Ascending aorta (tissue), 2 donors: Measurements from ENCODE around the gene NAB1. TPM values are rescaled to one million over a fixed set of nuclear protein-coding genes. Genes with fewer than 3 reads are reported as not detected.
A peak's percentile ranks its signal among the peaks of the same experiment; 100 is the strongest.

Source experiments
- DNase-seq, 2 donors: peaks; one replicate each; pipeline ENCODE4 v3.0.0-alpha.2; 2019; ENCODE audit warnings: low spot score in 2 of 2
- H3K27ac ChIP-seq, 2 donors: fragments of 200-600 bp; sonication (generic); one replicate each; pipeline ENCODE4 v1.5.1; 2016 to 2017; ENCODE audit warnings: mild to moderate bottlenecking in 1 of 2
- H3K27me3 ChIP-seq: fragments of 200-600 bp; sonication (generic); one replicate; pipeline ENCODE4 v1.5.1; 2017
- H3K36me3 ChIP-seq, 2 donors: fragments of 200-600 bp; sonication (generic); one replicate each; pipeline ENCODE4 v1.5.1; 2016
- H3K4me1 ChIP-seq, 2 donors: fragments of 200-600 bp; sonication (generic); one replicate each; pipeline ENCODE4 v1.5.1; 2016 to 2017; ENCODE audit warnings: mild to moderate bottlenecking in 1 of 2
- H3K4me3 ChIP-seq, 2 donors: fragments of 200-600 bp; sonication (generic); one replicate each; pipeline ENCODE4 v1.5.1; 2016 to 2017; ENCODE audit warnings: mild to moderate bottlenecking in 1 of 2
- H3K9me3 ChIP-seq, 2 donors: fragments of 200-600 bp; sonication (generic); one replicate each; pipeline ENCODE4 v1.5.1; 2016
- CTCF ChIP-seq, 3 experiments: fragments of 200-600 bp in 2 of 3; fragments of 450-650 bp in 1 of 3; sonication (generic) in 2 of 3; IDR thresholded peaks; one replicate each; pipeline ENCODE4 v1.5.1; 2016 to 2019; ENCODE audit warnings: antibody characterized with exemption in 3 of 3, mild to moderate bottlenecking in 1 of 3, moderate library complexity in 1 of 3
- intact Hi-C: fragments of 100-400 bp; cut with DNase I; formaldehyde crosslinking; loops from one replicate; pipeline ENCODE4 v1.15.1; 2023
- total RNA-seq: library from RNA; depleted of rRNA; stranded (reverse); fragments of >200 nt; gene quantifications from one replicate; pipeline ENCODE4 v1.1.0, GENCODE V29; 2016

NAB1 gene
- total RNA-seq, 1 donor from 2014 or later: 63.2 TPM

GRCh38 chr2:190635781-190636180 is 13.1 kb upstream of the NAB1 start:
- Histone ChIP-seq H3K4me3 (no peak overlapping the region), H3K27ac (peak overlapping the region; percentile 52 to 55), H3K27me3 (no peaks in the 10 kb centered on the region), H3K4me1 (peaks cover 4 to 17% of the 10 kb centered on the region in 2 donors), H3K36me3 (no peaks in the 10 kb centered on the region), H3K9me3 (no peaks in the 10 kb centered on the region)
- DNase-seq: no peak
- peak in 1 of 3 experiments; percentile 17 for TF ChIP-seq CTCF (IDR thresholded peaks at IDR 0.05)
- intact Hi-C loops: loop anchor here (1.0 kb wide), 1 partner anchor 14 kb away; the partner anchor contains the start of gene NAB1

GRCh38 chr2:190636361-190636760 is 12.5 kb upstream of the NAB1 start:
- no peak overlapping the region for H3K4me3 ChIP-seq
- TF ChIP-seq CTCF (IDR thresholded peaks at IDR 0.05): no peak
- H3K4me1 ChIP-seq: peaks cover 4 to 17% of the 10 kb centered on the region in 2 donors
- no peak for DNase-seq
- H3K27me3 ChIP-seq: no peaks in the 10 kb centered on the region
- peak overlapping the region; percentile 52 to 55 for H3K27ac ChIP-seq
- no peaks in the 10 kb centered on the region for H3K9me3 ChIP-seq
- H3K36me3 ChIP-seq: no peaks in the 10 kb centered on the region
- intact Hi-C loops: loop anchor here (1.0 kb wide), 1 partner anchor 13 kb away; the partner anchor contains the start of gene NAB1

- no peaks in the 10 kb centered on the region for H3K36me3 ChIP-seq
- H3K4me1 ChIP-seq: peaks cover 4 to 17% of the 10 kb centered on the region in 2 donors
- no peaks in the 10 kb centered on the region for H3K27me3 ChIP-seq
- H3K27ac ChIP-seq: peak overlapping the region; percentile 52 to 55
- DNase-seq: no peak
- no peak for TF ChIP-seq CTCF (IDR thresholded peaks at IDR 0.05)
- intact Hi-C loops: no loop called here
- no peak overlapping the region for H3K4me3 ChIP-seq
- no peaks in the 10 kb centered on the region for H3K9me3 ChIP-seq
Measured at GRCh38 chr2:190637281-190637734, 11.6 kb upstream of the NAB1 start.

- peak overlapping the region; percentile 52 to 55 for H3K27ac ChIP-seq
- intact Hi-C loops: no loop called here
Measured at GRCh38 chr2:190637903-190638618, 10.8 kb upstream of the NAB1 start.

GRCh38 chr2:190640117-190640516 is 8.8 kb upstream of the NAB1 start:
- DNase-seq: no peak
- TF ChIP-seq CTCF (IDR thresholded peaks at IDR 0.05): no peak
- Histone ChIP-seq H3K27me3 (no peaks in the 10 kb centered on the region), H3K36me3 (no peaks in the 10 kb centered on the region), H3K27ac (no peak overlapping the region), H3K4me3 (no peak overlapping the region), H3K9me3 (no peaks in the 10 kb centered on the region), H3K4me1 (peaks cover 4 to 17% of the 10 kb centered on the region in 2 donors)
- intact Hi-C loops: no loop called here

More at GRCh38 chr2:190637903-190638618, 10.8 kb upstream of the NAB1 start:
- no peak for TF ChIP-seq CTCF (IDR thresholded peaks at IDR 0.05)
- Histone ChIP-seq H3K36me3 (no peaks in the 10 kb centered on the region), H3K4me3 (no peak overlapping the region), H3K27me3 (no peaks in the 10 kb centered on the region), H3K4me1 (peaks cover 4 to 17% of the 10 kb centered on the region in 2 donors), H3K9me3 (no peaks in the 10 kb centered on the region)
- no peak for DNase-seq
